Measurements from ENCODE around the gene C5orf46. TPM values are rescaled to one million over a fixed set of nuclear protein-coding genes. Genes with fewer than 3 reads are reported as not detected.

Gene C5orf46
- total and polyA plus RNA-seq, 9 donors, result not detected

DNA sequence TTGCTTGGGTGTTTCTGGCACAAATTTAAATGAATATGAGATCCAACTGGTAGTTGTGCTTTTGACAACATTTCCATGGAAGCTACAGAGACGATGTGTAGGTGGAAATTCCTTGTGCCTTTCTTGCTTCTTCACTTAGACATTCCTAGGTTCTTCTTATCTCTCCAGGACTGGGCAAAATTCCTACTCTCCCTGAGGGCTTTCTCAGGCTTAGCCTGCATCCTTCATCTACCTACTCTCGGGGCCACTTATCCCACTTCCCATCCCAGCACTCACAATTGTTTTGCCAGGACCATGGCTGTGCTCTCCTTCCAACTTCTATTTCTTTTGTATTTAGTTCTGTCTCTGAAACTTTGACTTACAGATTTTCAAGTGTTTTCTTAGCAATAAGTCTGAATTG lies 57.1 kb downstream of the C5orf46 start:
- H3K9me3 ChIP-seq (replicated peaks; ENCODE audit: control insufficient read depth, low read depth, low read length), result no peaks in the 10 kb centered on the region
- H3K4me1 ChIP-seq (ENCODE audit: control insufficient read depth, insufficient read depth, low read length), result no peaks in the 10 kb centered on the region
- no peaks in the 10 kb centered on the region for H3K27me3 ChIP-seq (ENCODE audit: control insufficient read depth, insufficient read depth, low read length)
- H3K27ac ChIP-seq (ENCODE audit: low read length), result no peak overlapping the region
- no peaks in the 10 kb centered on the region for H3K36me3 ChIP-seq (ENCODE audit: control insufficient read depth, insufficient read depth, low read length)
- DNase-seq, result no peak
- no CpG with 5 or more reads among the region's 2 CpGs for WGBS (ENCODE audit: insufficient coverage)
- no peak overlapping the region for H3K4me3 ChIP-seq (ENCODE audit: low read length)

DNA sequence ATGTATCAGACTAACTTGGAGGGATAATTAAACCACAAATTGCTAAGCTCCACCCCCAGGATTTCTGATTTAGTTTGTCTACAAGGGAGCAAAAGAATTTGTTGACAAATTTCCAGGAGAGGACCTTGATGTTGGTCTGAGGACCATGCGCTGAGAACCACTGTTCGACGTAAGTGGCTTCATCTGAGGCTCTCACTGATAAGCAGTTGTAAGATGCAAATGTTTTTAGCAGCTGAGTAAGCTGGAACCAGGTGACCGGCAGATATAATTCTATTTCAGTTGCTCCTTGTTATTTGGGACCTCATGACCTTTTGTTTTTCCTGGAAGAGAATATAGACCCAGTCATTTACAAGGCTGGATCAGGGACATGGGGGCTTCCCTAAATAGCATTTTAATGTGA lies 60.7 kb downstream of the C5orf46 start:
- Histone ChIP-seq H3K27ac (ENCODE audit: low read length) (no peak overlapping the region), H3K36me3 (ENCODE audit: control insufficient read depth, insufficient read depth, low read length) (no peaks in the 10 kb centered on the region), H3K9me3 (replicated peaks; ENCODE audit: control insufficient read depth, low read depth, low read length) (no peaks in the 10 kb centered on the region), H3K4me3 (ENCODE audit: low read length) (no peak overlapping the region), H3K4me1 (ENCODE audit: control insufficient read depth, insufficient read depth, low read length) (no peaks in the 10 kb centered on the region), H3K27me3 (ENCODE audit: control insufficient read depth, insufficient read depth, low read length) (no peaks in the 10 kb centered on the region)
- no peak for DNase-seq
- 91% methylated on average over 3 of the region's 4 CpGs for WGBS (ENCODE audit: insufficient coverage)

- H3K4me3 ChIP-seq (ENCODE audit: low read length), result no peak overlapping the region
- no peaks in the 10 kb centered on the region for H3K36me3 ChIP-seq (ENCODE audit: control insufficient read depth, insufficient read depth, low read length)
- H3K9me3 ChIP-seq (replicated peaks; ENCODE audit: control insufficient read depth, low read depth, low read length), result no peaks in the 10 kb centered on the region
- H3K4me1 ChIP-seq (ENCODE audit: control insufficient read depth, insufficient read depth, low read length), result no peaks in the 10 kb centered on the region
- H3K27me3 ChIP-seq (ENCODE audit: control insufficient read depth, insufficient read depth, low read length), result no peaks in the 10 kb centered on the region
- DNase-seq, result no peak
- H3K27ac ChIP-seq (ENCODE audit: low read length), result no peak overlapping the region
- no CpG with 5 or more reads among the region's 3 CpGs for WGBS (ENCODE audit: insufficient coverage)
Observed at GRCh38 chr5:147844846-147845245, 61.5 kb downstream of the C5orf46 start.

DNA sequence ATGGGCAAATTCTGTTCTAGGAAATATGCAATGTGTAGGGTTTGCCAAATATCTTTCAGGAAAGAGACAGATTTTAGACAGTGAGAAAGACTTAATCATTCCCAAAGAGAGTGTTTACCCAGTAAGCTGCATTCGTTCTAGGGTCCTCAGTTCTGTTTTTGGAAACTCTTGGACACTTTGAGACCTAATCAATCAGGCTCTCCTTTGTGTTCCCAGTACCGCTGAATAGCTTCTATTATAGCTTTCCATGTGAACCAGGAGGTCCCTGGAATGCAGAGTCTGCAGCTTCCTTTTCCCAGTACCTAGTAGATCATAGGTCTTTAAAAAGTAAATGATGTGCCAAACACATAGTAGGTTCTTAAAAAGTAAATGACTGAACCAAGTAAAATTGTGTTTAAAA lies 63.5 kb downstream of the C5orf46 start:
- no peak overlapping the region for H3K4me3 ChIP-seq (ENCODE audit: low read length)
- DNase-seq, result no peak
- 75% methylated on average over 1 of the region's 2 CpGs for WGBS (ENCODE audit: insufficient coverage)
- H3K27ac ChIP-seq (ENCODE audit: low read length), result no peak overlapping the region
- no peaks in the 10 kb centered on the region for H3K36me3 ChIP-seq (ENCODE audit: control insufficient read depth, insufficient read depth, low read length)
- no peaks in the 10 kb centered on the region for H3K27me3 ChIP-seq (ENCODE audit: control insufficient read depth, insufficient read depth, low read length)
- H3K4me1 ChIP-seq (ENCODE audit: control insufficient read depth, insufficient read depth, low read length), result no peaks in the 10 kb centered on the region
- H3K9me3 ChIP-seq (replicated peaks; ENCODE audit: control insufficient read depth, low read depth, low read length), result no peaks in the 10 kb centered on the region

Other genes starting within 250 kb of the C5orf46 start
- 2.0 TPM for gene JAKMIP2, start 123.8 kb downstream of the C5orf46 start, total RNA-seq
- 1 to 10 TPM; 2.0 to 4.6 (median 2.7) TPM for gene JAKMIP2, start 123.8 kb downstream of the C5orf46 start, polyA plus RNA-seq (ENCODE audit: insufficient read depth in 1 of 8, insufficient read length in 8 of 8, low replicate concordance in 1 of 8)
- not detected for gene SPINK1, start 74.9 kb downstream of the C5orf46 start, total RNA-seq
- 1 to 10 TPM in 4 of 8 donors, not detected in 4; 1.4 to 7.6 (median 2.0) TPM for gene SPINK1, start 74.9 kb downstream of the C5orf46 start, polyA plus RNA-seq (ENCODE audit: insufficient read depth in 1 of 8, insufficient read length in 8 of 8, low replicate concordance in 1 of 8)
- not detected for gene SCGB3A2, start 27.8 kb downstream of the C5orf46 start, total RNA-seq
- 10 to 100 TPM in 1 of 8 donors, under 1 TPM in 3, not detected in 4; 0.23 to 60.5 (median 0.33) TPM for gene SCGB3A2, start 27.8 kb downstream of the C5orf46 start, polyA plus RNA-seq (ENCODE audit: insufficient read depth in 1 of 8, insufficient read length in 8 of 8, low replicate concordance in 1 of 8)
- 0.27 TPM for gene SPINK5, start 157.4 kb upstream of the C5orf46 start, total RNA-seq
- gene SPINK5, start 157.4 kb upstream of the C5orf46 start, polyA plus RNA-seq (ENCODE audit: insufficient read depth in 1 of 8, insufficient read length in 8 of 8, low replicate concordance in 1 of 8), result under 1 TPM in 7 of 8 donors, not detected in 1; 0.11 to 0.45 (median 0.22) TPM

Measured in muscle of leg (tissue), 11 donors.